NB4 (cell line): ENCODE data around the gene NKX2-2.

Experiments
- POLR2A ChIP-seq: IDR thresholded peaks from 2 replicates; pipeline ENCODE4 v1.6.1; 2011; ENCODE audit warnings: mild to moderate bottlenecking; ENCODE audit not compliant: insufficient read length; ENCODE audit errors: extremely low read depth
- TF ChIP-seq, protein P1 (sequence below): IDR thresholded peaks from one replicate; pipeline ENCODE4 v1.5.1; 2012; ENCODE audit warnings: low read depth, low read length
- TF ChIP-seq, protein P2 (sequence below): IDR thresholded peaks from 2 replicates; pipeline ENCODE4 v1.6.1; 2011; ENCODE audit warnings: low read depth, low read length

DNA sequence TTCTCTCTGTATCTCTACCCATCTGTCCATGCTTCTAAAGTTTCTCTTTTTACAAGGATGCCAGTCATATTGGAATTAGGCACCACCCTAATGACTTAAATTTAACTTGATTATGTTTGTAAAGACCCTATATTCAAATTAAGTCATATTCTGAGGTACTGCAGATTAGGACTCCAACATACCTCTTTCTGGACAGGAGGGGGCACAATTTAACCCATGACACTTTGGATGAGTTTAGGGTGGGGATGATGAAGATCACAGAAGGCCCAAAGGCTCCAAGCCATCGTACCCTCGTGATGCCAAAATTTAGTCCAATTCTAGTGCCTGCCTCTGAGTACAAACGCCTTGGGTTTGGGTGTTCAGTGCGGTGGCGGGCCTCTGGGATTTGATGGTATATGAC, 15.0 kb upstream of the NKX2-2 start:
- TF ChIP-seq POLR2A, result no peak
- TF ChIP-seq, protein P1, sequence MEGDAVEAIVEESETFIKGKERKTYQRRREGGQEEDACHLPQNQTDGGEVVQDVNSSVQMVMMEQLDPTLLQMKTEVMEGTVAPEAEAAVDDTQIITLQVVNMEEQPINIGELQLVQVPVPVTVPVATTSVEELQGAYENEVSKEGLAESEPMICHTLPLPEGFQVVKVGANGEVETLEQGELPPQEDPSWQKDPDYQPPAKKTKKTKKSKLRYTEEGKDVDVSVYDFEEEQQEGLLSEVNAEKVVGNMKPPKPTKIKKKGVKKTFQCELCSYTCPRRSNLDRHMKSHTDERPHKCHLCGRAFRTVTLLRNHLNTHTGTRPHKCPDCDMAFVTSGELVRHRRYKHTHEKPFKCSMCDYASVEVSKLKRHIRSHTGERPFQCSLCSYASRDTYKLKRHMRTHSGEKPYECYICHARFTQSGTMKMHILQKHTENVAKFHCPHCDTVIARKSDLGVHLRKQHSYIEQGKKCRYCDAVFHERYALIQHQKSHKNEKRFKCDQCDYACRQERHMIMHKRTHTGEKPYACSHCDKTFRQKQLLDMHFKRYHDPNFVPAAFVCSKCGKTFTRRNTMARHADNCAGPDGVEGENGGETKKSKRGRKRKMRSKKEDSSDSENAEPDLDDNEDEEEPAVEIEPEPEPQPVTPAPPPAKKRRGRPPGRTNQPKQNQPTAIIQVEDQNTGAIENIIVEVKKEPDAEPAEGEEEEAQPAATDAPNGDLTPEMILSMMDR, result no peak
- TF ChIP-seq, protein P2, sequence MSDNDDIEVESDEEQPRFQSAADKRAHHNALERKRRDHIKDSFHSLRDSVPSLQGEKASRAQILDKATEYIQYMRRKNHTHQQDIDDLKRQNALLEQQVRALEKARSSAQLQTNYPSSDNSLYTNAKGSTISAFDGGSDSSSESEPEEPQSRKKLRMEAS, result no peak
